Panc1 (cell line): ENCODE measurements around the gene APOA1. TPM values are rescaled to one million over a fixed set of nuclear protein-coding genes. Genes with fewer than 3 reads are reported as not detected.
A peak's percentile ranks its signal among the peaks of the same experiment; 100 is the strongest.

Experiments
- ATAC-seq: fragments of 200-7000 bp; cut with Tn5 transposase; 2 replicates; pipeline ENCODE4 v1.9.1; 2020; ENCODE audit warnings: mild to moderate bottlenecking, moderate library complexity
- BruUV-seq: library from RNA; stranded (reverse); fragments of 400-500 nt; replicated peaks from 2 replicates; lab custom pipeline; 2021; lab: Mats Ljungman, UMichigan
- CTCF ChIA-PET: fragments of 300-600 bp; sonication (Branson Sonifier 250); formaldehyde crosslinking; loops from one replicate; lab custom pipeline; 2022; ENCODE audit warnings: antibody characterized with exemption; lab: Charles Lee
- POLR2A ChIA-PET: fragments of 300-600 bp; sonication (Branson Sonifier 250); formaldehyde crosslinking; loops from one replicate; lab custom pipeline; 2022; ENCODE audit warnings: antibody characterized with exemption; lab: Charles Lee
- DNase-seq: peaks from one replicate; pipeline ENCODE4 v3.0.0-alpha.2; 2010; ENCODE audit warnings: low read depth, low spot score
- H3K27ac ChIP-seq: 2 replicates; pipeline ENCODE4 v1.5.1; 2011; ENCODE audit warnings: mild to moderate bottlenecking, low read length, inconsistent platforms
- H3K27me3 ChIP-seq: fragments of 200-500 bp; sonication (Bioruptor generic); 2 replicates; pipeline ENCODE4 v1.6.0; 2014; ENCODE audit warnings: low read length, inconsistent platforms; ENCODE audit not compliant: control insufficient read depth, insufficient read depth
- H3K36me3 ChIP-seq: fragments of 200-500 bp; sonication (Bioruptor generic); 2 replicates; pipeline ENCODE4 v1.5.1; 2014; ENCODE audit warnings: inconsistent platforms, mild to moderate bottlenecking, low read length, moderate library complexity; ENCODE audit not compliant: control insufficient read depth, insufficient read depth
- H3K4me1 ChIP-seq: 2 replicates; pipeline ENCODE4 v1.5.1; 2011; ENCODE audit warnings: inconsistent platforms, mild to moderate bottlenecking, low read length, moderate library complexity; ENCODE audit not compliant: control insufficient read depth, insufficient read depth
- H3K4me3 ChIP-seq, 2 experiments: 2 replicates each; pipeline ENCODE4 v1.5.1; 2011 to 2012; ENCODE audit warnings: low read depth in 2 of 2, low read length in 2 of 2, mild to moderate bottlenecking in 2 of 2, inconsistent platforms in 1 of 2, moderate library complexity in 1 of 2
- H3K9me3 ChIP-seq: fragments of 200-500 bp; sonication (Bioruptor generic); 2 replicates; pipeline ENCODE4 v1.5.1; 2014; ENCODE audit warnings: low read depth, mild to moderate bottlenecking, inconsistent platforms, low read length, moderate library complexity; ENCODE audit not compliant: control insufficient read depth, insufficient read depth
- POLR2AphosphoS5 ChIP-seq: IDR thresholded peaks from 2 replicates; pipeline ENCODE4 v1.6.1; 2012; ENCODE audit warnings: mild to moderate bottlenecking, low read depth, low read length, moderate library complexity
- SIN3A ChIP-seq: IDR thresholded peaks from 2 replicates; pipeline ENCODE4 v1.6.1; 2012; ENCODE audit warnings: low read depth, mild to moderate bottlenecking, low read length, moderate library complexity, borderline replicate concordance; ENCODE audit not compliant: insufficient read depth
- TCF7L2 ChIP-seq: IDR thresholded peaks from 2 replicates; pipeline ENCODE4 v1.6.1; 2011; ENCODE audit warnings: mild to moderate bottlenecking, low read depth, low read length, inconsistent platforms
- in situ Hi-C: cut with HindIII; loops from 2 replicates; pipeline ENCODE4 v1.10.0; 2016; ENCODE audit warnings: low sequenced_read_pairs, low pct_unique_long_range_greater_than_20kb
- intact Hi-C: fragments of 100-400 bp; cut with micrococcal nuclease; formaldehyde crosslinking; loops from one replicate; pipeline ENCODE4 v1.10.0; 2022; ENCODE audit not compliant: unreplicated experiment
- total RNA-seq: library from RNA; stranded (reverse); gene quantifications from one replicate; pipeline ENCODE4 v1.2.1, GENCODE V29; 2021; ENCODE audit not compliant: unreplicated experiment
- TF ChIP-seq, protein P1 (sequence below), 2 experiments: IDR thresholded peaks; 2 replicates each; pipeline ENCODE4 v1.6.1; 2011 to 2012; ENCODE audit warnings: low read depth in 2 of 2, control low read depth in 1 of 2, low read length in 1 of 2, mild to moderate bottlenecking in 1 of 2, moderate library complexity in 1 of 2; ENCODE audit not compliant: insufficient read depth in 1 of 2
- TF ChIP-seq, protein P2 (sequence below): fragments of 450-650 bp; IDR thresholded peaks from 2 replicates; pipeline ENCODE4 v1.5.1; 2017; ENCODE audit warnings: mild to moderate bottlenecking

The APOA1 gene
- total RNA-seq, 1 experiment from 2014 or later, result 1.7 TPM

DNA sequence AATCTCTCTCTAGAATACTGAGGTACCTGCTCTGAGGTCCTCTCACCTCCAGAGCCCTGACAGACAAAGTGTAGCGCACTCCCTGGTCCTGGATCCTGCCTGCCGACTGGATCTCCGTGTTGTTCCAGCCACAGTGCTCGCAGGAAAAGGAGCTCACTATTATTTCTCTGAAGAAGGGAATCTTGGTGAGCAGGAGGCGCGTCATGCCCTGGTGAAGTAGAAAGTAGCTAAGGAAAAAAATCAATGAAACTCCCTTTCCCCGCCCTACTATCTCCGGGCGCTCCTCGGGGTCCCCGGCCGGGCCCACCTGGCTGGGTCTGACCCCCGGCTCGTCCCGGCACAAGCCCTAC is 50.0 kb downstream of the APOA1 start:
- no peak for DNase-seq
- Histone ChIP-seq H3K27me3 (no peaks in the 10 kb centered on the region), H3K27ac (peak overlapping the region; percentile 95), H3K36me3 (peaks cover 48% of the 10 kb centered on the region), H3K4me3 (peak overlapping the region; percentile 86 to 97), H3K4me1 (peaks cover 15% of the 10 kb centered on the region), H3K9me3 (no peaks in the 10 kb centered on the region)
- CTCF ChIA-PET, result interaction anchor here (1.0 kb wide), 1 partner anchor 48 kb away, joined by 4 read pairs; no protein-coding TSS in a partner anchor
- no peak for ATAC-seq
- in situ Hi-C loops (loop anchor here (10.0 kb wide), 1 partner anchor 217 kb away; no protein-coding TSS in a partner anchor), intact Hi-C loops (no loop called here)
- BruUV-seq, result no TSS peak
- TF ChIP-seq POLR2AphosphoS5 (no peak), SIN3A (no peak), TCF7L2 (no peak)
- TF ChIP-seq, protein P1, sequence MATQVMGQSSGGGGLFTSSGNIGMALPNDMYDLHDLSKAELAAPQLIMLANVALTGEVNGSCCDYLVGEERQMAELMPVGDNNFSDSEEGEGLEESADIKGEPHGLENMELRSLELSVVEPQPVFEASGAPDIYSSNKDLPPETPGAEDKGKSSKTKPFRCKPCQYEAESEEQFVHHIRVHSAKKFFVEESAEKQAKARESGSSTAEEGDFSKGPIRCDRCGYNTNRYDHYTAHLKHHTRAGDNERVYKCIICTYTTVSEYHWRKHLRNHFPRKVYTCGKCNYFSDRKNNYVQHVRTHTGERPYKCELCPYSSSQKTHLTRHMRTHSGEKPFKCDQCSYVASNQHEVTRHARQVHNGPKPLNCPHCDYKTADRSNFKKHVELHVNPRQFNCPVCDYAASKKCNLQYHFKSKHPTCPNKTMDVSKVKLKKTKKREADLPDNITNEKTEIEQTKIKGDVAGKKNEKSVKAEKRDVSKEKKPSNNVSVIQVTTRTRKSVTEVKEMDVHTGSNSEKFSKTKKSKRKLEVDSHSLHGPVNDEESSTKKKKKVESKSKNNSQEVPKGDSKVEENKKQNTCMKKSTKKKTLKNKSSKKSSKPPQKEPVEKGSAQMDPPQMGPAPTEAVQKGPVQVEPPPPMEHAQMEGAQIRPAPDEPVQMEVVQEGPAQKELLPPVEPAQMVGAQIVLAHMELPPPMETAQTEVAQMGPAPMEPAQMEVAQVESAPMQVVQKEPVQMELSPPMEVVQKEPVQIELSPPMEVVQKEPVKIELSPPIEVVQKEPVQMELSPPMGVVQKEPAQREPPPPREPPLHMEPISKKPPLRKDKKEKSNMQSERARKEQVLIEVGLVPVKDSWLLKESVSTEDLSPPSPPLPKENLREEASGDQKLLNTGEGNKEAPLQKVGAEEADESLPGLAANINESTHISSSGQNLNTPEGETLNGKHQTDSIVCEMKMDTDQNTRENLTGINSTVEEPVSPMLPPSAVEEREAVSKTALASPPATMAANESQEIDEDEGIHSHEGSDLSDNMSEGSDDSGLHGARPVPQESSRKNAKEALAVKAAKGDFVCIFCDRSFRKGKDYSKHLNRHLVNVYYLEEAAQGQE (IDR thresholded peaks at IDR 0.05; ENCODE audit: insufficient read depth in 1 of 2, low read depth in 2 of 2, low read length in 1 of 2), result no peak
- TF ChIP-seq, protein P2, sequence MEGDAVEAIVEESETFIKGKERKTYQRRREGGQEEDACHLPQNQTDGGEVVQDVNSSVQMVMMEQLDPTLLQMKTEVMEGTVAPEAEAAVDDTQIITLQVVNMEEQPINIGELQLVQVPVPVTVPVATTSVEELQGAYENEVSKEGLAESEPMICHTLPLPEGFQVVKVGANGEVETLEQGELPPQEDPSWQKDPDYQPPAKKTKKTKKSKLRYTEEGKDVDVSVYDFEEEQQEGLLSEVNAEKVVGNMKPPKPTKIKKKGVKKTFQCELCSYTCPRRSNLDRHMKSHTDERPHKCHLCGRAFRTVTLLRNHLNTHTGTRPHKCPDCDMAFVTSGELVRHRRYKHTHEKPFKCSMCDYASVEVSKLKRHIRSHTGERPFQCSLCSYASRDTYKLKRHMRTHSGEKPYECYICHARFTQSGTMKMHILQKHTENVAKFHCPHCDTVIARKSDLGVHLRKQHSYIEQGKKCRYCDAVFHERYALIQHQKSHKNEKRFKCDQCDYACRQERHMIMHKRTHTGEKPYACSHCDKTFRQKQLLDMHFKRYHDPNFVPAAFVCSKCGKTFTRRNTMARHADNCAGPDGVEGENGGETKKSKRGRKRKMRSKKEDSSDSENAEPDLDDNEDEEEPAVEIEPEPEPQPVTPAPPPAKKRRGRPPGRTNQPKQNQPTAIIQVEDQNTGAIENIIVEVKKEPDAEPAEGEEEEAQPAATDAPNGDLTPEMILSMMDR, result no peak
- POLR2A ChIA-PET, result no interaction called here

DNA sequence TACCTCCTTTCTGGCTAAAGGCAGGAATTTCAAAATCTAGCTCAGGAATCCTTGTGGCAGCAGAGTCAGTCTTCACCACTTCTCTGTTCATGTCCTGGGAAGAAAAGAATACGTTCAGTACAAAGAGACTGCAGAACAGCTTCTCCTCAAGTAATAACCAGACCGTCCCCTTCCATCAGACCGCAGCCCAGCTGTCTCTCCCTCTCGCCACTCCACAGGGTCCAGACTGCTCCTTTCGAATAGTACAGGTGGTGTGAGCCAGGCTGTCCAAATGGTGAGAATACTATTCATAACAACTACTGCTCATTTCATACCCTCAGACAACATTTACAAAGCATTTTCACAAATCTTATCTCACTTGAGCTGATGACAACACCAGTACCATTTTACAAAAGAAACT is 50.5 kb downstream of the APOA1 start:
- in situ Hi-C loops (loop anchor here (10.0 kb wide), 1 partner anchor 218 kb away; no protein-coding TSS in a partner anchor), intact Hi-C loops (no loop called here)
- ChIA-PET POLR2A (interaction anchor here (0.6 to 1.1 kb wide), 2 partner anchors 14 to 48 kb away, joined by 3 to 9 read pairs; partner anchors contain the start of gene BUD13), CTCF (interaction anchor here (1.0 kb wide), 1 partner anchor 49 kb away, joined by 4 read pairs; no protein-coding TSS in a partner anchor)
- Histone ChIP-seq H3K27ac (peak overlapping the region; percentile 95), H3K27me3 (no peaks in the 10 kb centered on the region), H3K36me3 (peaks cover 53% of the 10 kb centered on the region), H3K4me3 (peak overlapping the region; percentile 86 to 97), H3K9me3 (no peaks in the 10 kb centered on the region), H3K4me1 (peaks cover 15% of the 10 kb centered on the region)
- TF ChIP-seq POLR2AphosphoS5 (no peak), TCF7L2 (no peak), SIN3A (no peak)
- TF ChIP-seq, protein P1 (IDR thresholded peaks at IDR 0.05; ENCODE audit: insufficient read depth in 1 of 2, low read depth in 2 of 2, low read length in 1 of 2), result no peak
- TF ChIP-seq, protein P2, result no peak
- DNase-seq (no peak), ATAC-seq (no peak)
- BruUV-seq, result TSS peak; percentile 77
